CD4-positive, alpha-beta T cell treated with Interleukin-2 at 100 ng/mL for 4 hours (primary cell): Measurements from ENCODE around the gene CPED1.
"Not testable (repeated sequence)": the region's sequence is repeated elsewhere in the genome, so short reads cannot be mapped to it uniquely, and the experiment has no call there.

Experiments
- DNase-seq: peaks from one replicate; pipeline ENCODE4 v3.0.0-alpha.2; 2020; ENCODE audit warnings: low spot score

The CPED1 gene

DNA sequence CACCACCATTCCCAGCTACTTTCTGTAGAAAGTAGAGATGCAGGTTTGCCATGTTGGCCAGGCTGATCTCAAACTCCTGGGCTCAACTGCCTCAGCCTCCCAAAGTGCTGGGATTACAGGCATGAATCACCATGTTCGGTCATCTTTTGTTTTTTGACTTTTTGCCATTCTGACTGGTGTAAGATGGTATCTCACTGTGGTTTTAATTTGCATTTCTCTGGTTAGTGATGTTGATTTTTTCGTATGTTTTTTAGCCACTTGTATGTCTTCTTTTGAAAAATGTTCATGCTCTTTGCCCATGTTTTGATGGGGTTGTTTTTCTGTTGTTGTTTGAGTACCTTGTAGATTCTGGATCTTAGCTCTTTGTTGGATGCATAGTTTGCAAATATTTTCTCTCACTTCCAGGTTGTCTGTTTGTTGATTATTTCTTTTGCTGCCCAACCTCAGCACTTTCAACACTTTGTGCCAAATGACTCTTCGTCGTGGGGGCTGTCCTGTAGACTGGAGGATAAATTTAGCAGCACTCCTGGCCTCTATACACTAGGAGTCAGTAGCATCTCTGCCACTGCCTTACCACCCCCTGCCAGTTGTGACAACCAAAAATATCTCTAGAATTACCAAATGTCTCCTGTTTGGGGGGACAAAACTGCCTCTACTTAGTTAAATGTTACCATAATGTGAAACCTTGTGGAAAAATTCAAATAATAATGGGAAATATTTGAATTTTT is 6.5 kb upstream of the CPED1 start:
- no peak for DNase-seq

DNA sequence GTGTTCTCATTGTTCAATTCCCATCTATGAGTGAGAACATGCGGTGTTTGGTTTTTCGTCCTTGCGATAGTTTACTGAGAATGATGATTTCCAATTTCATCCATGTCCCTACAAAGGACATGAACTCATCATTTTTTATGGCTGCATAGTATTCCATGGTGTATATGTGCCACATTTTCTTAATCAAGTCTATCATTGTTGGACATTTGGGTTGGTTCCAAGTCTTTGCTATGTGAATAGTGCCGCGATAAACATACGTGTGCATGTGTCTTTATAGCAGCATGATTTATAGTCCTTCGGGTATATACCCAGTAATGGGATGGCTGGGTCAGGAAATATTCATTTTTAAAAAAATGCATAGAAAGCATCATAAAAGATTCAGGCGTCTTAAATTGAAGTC is 4.9 kb upstream of the CPED1 start:
- not testable (repeated sequence) for DNase-seq

DNA sequence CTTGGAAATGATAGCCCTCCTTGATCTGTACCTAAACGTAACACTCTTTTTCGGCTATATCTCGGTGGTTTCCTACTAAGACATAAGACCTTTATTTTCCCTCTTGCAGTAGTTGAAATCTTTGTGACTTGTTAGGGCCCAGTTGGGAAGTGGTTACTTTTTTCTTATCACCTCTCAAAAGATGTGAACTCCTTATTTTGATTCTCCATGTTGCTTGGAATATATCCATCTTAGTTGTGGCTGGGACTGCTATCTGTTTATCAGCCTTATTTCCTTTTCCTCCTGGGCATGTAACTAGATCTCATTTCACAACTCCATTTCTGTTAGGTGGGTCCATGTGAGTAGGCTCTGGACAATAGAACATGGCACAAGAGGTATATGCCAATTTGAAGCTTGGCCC is 4.1 kb upstream of the CPED1 start:
- no peak for DNase-seq

DNA sequence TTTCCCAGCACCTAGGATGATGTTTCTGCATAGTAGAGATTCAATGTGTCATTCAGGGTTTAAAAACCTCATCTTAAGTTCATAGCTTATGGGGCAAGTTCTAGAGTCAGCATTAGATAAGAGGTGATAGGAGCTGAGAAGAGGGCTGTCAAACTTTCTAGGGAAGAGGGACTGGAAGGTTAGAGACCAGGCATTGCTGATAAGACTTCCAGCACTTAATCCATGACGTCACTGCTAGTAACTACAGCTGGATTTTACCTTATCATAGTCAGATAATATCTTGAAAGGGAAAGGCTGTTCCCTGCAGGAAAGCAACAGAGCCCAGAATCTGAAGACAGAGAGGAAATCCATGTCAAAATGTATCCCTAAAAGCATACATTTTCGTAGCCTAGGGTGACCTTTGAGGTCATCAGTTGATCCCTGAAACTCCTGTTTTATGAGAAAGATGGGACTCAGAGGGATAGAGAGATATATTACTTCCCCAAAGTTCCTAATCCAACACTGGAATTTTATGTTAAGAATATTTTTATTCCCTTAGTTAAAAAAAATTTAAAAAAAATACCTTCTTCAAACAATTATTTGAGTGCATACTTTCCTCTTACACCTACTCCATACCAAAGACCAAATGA is 3.3 kb upstream of the CPED1 start:
- DNase-seq: no peak

DNA sequence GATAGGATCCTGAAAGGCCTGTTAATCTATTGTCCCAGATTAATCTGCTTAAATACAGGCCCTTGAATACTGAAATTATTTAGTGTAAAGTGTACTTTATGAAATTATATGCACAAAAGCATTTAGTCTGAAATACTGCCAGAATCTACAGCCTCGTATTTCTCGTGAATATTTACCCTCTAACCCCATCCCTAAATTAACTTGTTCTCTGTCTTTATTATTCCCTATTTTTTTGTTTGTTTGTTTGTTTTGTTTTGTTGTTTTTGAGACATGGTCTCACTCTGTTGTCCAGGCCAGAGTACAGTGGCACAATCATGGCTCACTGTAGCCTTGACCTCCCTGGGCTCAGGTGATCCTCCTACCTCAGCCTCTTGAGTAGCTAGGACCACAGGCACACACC is 2.7 kb upstream of the CPED1 start:
- no peak for DNase-seq

DNA sequence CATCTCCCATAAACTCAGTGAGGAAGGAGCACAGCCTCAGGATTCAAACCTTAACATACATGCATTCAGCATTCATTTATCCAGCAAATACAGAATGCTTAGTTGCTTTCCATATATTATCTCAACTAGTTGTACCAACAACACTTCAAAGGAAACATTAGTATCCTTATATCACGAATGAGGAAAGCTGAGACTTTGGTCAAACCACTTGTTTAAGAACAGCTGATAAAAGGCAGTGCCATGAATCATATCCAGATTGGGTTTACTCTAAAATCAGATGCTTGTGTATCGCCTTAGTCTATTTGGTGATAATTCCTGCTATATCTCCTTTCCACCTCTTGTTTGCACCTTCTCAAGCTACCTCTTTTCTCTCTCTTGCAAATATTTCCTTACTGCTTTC is 1.9 kb upstream of the CPED1 start:
- no peak for DNase-seq

DNA sequence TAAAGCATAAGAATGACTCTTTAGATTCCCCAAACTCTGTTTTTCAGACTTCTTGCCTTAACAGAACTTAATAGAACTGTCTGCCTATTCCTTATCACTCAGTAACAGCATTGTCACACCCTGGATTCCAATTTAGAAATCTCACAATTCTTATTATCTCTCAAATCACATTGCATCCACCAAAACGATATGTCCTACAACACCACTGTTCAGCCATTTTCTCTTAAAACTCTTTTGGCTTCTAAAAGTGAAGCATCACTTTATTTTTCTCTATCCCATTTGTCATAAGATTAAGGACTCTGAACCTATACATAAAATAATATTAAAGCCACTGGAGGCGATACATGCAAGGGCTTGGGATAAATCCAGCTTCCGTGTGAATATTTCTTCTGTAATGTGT is 1.2 kb upstream of the CPED1 start:
- no peak for DNase-seq

DNA sequence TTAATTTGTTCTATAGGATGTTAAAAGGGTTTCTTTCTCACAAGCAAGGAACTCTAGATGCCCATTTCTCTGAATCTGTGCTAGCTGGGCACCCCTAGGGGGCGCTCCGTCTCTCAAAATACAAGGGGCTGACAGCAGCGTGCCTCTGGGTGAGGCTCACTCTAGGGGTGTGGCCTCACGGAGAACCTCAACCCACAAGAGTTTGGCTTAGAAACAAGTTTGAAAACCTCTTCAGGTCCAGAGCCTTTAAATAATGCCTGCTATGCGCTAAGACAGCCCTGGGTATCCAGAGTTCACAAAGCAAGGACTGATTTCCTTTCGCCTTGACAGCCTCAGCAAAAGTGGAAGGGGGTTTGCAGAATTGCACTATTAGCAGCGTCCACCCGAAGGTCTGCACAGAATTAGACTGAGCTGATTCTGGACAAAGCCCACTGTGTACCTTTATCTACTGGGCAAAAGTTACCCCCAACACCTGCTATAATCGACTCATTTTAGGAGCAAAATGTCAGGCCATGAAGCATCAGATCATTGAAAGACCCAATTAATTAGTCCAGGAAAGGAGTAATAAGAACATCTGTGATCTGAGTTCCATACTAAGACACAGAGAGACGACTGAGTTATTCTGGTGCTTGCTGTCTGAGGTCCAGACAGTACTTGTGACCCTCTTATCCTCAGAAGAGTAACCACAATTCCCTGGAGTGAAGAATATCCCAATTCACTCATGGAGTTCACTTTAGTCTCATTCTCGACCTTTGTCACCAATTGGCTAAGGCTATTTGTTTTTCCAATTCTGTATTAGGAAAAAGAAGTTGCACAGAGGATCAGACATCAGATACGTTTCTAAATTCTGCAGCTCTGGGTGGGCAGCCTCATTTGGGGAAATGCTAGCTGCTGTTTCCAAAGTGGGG is 574 bp upstream of the CPED1 start:
- peak; percentile 86 for DNase-seq

DNA sequence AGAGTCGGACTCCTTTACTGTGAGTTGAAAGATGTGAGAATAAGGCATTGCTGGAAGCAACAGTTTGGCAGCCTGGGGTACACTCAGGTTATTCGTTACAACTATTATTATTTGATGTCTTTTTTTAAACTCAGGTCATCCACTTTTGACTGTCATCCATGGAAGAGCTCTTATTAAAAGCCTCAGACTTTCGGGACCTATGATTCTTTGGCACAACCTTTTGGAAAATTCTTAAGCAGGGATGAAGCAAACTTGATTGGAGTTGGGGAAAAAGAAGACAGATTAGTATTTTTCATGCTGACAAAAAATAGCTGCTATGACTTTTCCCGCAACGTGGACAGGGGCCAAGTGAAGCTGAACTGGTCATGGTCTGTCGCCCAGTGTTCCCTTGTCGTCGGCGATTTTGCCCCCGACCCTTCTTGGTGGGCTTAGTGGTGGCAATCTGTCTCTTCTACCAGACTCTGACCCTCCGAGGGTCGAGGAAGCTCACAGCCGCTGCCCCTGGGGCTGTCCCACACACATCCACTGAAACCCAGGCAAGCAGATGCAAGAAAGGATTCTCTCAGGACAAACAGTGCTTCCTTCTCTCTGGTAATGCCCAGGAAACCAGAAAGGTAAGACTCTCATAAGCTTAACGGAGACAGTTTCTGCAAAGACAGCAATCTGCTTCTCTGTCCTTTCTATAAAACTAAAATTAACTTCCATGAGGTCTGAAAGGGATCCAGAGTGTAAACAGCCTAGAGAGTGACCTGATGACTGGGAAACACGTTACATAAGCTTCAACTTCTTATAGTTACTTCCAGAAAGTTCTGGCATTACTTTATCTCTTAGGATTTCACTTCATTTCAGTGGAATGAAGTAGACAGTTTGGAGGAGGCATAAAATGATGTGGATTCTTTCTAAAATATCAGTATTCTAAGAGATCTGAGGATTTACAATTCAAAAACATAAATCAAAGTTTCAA is 1.0 kb downstream of the CPED1 start:
- no peak for DNase-seq

DNA sequence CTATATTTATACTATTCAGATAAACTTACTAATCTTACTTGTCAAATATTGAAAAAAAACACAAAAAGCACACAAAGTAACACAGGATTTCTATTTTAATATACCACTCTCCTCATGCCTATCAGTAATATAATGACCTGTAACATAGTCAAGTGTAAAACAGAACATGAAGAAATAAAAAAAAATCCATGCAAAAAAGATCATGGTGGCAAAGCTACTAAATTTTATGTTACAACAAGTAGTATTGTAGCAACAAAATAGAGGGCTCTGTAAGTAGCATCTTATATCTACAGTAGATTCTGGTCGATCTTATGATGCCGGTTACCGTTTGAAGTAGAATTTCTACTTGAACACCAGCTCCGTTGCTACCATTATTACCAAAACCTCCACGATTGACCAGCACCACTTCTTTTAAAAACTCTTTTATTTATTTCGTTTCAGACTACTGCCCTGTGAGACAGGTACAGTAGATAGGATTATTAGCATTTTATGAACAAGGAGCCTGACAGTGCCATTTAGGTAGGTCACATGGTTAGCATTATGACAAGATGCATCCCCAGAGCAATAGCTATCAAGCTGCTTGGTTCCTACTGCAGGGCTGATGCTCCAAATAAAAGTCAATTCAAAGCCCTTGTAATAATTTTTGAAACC is 2.1 kb downstream of the CPED1 start:
- DNase-seq: no peak

DNA sequence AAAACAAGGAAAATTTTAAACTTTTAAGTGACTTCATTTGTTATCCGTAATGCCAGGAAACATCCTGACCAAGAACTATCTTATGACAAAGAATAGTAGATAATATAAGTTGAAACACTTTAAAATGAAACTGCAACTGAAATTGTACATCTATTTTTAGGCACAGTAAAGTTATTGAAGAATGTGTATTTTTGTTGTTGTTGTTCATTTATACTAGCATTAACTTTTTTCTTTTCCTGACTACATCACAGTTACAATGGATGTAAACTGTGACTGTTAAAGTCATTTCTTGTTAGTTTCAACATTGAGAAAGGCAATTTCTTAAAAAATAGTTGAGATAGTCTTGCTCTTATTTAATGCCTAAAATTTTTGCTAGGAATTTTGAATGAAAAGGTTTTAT is 2.6 kb downstream of the CPED1 start:
- no peak for DNase-seq

DNA sequence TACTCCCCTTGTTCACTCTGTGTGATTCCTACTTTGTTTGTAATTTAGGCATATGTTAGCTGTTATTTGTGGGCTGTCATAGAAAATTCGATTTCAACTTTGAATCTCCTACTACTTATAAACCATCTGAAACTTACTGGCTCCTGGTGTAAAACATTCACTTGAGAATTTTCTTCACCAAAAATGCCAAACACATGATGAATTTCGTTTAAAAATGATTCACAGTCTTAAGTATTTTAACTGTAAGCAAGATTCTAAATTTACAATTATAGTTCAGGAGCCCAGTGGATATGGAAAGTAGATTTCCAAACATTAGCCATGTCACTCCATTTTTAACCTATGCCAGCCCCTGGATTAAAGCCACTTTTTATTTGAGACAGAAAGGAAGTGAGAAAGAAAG is 3.1 kb downstream of the CPED1 start:
- DNase-seq: no peak

DNA sequence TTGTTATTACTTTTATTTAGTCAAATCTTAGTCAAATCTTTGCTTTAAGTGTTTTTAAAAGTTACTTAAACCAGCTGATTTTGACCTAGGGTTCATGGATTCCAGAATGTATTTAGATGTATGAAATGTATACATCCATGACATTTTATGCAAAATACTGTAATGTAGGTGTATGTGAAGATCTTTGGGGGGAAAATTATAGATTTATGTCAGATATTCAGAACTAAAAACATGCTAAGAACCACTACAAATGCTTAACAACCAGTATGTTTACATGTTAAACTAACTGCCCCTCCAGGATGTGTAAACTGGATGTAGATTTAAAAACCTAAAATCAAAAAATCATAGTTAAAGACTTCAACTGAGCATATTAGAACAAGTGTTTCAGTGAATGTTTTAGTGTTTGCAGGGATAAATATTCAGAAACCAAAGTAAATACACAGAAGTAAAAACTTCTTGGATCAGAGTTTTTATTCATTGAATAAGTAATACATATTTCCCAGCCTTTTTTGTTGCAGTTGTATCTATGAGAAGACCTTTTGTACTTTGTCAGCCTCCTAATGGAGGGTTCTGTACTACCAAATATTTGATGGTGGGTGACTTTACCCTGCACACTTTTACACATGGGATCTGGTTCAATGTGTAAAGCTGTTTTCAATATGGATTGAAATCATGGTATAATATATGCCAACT is 3.9 kb downstream of the CPED1 start:
- no peak for DNase-seq

DNA sequence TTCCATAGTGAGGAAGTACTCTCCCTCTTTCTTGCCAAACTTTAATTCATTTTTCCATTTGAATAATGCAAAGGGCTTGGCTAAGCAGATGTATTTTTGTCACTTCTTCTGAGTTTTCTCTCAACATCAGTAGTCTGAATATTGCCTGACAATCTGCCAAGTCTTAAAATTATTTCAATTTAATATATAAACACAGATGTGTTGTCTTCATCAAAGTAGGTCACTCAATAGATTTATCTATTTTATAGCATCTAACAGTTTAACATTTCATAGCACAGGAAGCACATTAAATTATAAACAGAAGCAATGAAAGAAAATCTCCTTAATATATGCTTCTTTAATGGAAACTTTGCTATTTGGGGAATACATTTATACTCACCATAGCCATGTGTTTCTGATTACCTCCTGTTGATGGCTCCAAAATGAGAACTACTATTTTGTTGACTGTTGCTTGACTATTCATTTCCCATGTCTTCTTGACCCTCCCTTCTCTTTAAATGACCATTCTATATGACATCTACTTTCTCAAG is 4.5 kb downstream of the CPED1 start:
- DNase-seq: no peak

DNA sequence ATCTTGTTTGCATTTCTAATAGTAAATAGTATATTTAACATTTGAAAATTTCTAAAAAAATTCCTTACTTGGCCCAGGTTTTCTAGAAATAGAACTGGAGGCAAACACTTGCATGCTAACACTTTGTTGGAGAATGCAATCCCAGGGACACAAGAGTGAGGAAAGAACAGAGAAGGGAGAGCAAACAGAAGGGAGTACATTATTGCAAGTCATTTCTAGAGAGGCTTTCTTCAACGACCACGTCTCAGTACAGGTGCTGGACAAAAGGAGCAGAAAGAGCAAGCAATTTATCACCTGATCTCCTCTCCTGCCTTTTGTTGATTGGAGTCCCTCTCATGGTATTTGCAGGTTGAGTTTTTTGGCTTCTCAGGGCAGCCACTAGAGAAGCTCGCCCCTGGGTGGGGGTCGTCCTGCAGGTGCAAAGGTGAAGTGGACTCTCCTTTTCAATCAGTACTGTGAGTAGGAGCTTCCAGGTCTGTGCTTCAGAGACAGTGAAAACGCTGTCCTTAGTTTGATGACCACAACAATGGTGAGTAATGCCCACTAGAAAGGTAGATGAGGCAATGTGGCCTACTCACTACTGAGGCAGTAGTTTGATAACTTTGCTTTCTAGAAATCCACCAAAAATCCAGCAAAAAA is 5.2 kb downstream of the CPED1 start:
- DNase-seq: no peak

DNA sequence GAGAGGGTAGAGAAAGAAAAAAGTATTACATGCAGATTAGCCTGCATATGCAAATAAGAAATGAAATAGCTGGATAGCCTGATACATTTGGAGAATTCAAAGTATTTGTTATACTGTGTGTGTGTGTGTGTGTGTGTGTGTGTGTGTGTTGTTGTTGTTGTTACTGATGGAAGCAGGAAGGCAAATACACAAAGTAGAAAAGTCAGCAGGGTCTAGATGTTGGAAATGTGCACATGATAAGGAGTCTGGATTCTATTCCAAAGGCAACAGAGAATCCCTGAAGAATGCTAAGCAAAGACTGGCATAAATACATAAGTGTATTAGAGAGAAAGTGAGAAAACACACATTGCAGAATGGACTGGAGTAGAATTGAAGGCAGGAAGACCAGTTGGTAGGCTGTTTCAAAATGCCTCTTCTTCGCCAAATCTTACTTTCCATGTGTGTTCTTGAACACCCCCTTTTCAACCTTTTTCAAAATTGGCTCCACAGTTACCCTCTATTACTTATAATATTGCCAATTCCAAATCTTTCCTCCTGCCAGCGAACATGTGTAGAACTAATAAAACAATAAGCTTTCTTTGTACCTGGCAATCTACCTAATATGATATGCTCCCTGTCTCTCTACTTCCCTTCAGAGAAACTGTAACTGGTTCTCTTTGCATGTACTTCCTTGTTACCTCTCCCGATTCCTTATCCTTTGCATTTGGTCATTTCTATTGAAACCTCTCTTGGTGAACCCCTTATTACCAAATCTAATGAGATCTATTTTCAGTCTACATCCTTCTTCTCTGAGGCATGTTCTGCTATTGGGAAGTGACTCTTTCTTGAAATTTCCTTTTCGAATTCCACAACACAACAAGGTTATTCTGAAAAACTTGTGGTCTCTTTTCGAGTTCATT is 6.2 kb downstream of the CPED1 start:
- no peak for DNase-seq

DNA sequence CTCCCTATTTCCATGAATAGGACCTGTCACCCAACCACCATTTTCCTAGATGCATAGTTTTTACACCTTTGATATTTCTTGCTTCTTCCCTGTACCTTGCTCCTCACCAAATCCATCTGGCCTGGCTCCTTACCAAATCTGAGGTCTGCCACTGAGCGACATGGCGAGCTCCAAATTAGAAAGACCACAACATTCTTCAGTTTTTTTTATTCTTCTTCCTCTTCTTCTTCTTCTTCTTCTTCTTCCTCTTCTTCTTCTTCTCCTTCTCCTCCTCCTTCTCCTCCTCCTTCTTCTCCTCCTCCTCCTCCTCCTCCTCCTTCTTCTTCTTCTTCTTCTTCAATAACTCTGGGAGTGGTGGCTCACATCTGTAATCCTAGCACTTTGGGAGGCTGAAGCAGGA is 7.1 kb downstream of the CPED1 start:
- no peak for DNase-seq

DNA sequence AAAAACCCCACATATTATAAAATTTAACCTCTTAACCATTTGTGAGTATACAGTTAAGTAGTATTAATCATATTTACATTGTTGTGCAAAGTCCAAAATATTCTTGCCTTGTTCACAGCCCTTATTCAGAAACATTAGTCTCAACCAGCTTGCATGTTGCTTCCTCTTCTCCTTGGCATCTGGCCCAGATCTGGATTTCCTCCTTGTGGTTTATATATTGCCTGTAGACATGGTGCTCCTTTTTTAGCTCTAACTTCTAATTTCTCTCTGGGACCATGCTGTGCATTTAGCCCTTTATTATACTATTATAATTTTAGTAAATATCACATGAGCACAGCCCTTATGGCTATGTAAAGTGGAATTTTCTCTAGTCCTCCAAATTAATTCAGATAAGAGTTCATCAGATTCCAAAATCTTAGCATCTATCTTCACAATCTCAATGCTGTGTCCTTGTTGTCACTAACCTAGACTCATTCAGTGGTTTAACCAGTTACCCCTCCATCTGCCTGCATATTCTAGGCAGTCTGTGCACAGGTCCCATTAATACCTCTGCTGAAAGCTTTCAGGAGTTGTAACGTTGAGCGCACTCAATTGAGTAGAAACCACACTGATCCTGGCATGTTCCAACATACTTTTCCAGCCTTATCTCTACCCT is 7.9 kb downstream of the CPED1 start:
- peak; percentile 58 for DNase-seq
